RKO (cell line): ENCODE measurements around the gene PROM2.

Source experiments
- DNase-seq: peaks from one replicate; pipeline ENCODE4 v3.0.0-alpha.2; 2016; ENCODE audit warnings: low spot score

PROM2 gene

GRCh38 chr2:95284886-95285541, 10.8 kb downstream of the PROM2 start:
- DNase-seq, result no peak

DNA sequence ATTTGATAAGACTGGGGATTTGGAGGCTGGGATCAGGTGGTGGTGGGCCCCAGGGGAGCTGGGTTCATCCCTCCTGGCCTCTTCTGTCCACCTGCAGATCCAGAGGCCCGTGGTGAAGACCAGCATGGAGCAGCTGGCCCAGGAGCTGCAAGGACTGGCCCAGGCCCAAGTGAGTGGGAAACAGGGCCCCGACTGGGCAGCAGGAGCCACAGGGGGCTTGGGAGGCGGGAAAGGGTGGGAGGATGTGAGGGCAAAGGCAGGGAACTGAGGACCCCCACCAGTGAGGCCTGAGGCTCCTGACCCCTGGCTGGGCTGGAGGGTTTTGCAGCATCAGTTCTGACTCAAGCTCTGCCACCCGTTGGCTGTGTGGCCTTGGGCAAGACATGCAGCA, 11.3 kb downstream of the PROM2 start:
- no peak for DNase-seq

DNA sequence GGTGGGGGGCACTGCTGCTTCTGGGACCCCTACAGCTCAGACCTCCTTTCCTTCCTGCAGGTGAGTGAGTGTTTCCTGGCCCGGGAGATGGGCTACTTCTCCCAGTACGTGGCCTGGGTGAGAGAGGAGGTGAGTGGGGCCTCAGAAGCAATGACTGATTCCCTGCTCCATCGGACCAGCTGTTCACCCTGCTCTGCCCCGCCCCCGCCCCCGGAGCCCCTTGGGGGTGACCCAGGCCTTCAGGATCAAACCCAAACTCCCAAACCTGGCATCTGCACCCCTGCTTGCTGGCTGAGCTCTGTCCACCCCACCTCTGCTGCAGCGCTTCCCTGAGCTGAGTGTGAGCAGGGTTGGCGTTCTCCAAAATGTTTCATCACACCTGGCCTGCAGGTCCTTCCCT, 13.1 kb downstream of the PROM2 start:
- DNase-seq, result no peak

DNA sequence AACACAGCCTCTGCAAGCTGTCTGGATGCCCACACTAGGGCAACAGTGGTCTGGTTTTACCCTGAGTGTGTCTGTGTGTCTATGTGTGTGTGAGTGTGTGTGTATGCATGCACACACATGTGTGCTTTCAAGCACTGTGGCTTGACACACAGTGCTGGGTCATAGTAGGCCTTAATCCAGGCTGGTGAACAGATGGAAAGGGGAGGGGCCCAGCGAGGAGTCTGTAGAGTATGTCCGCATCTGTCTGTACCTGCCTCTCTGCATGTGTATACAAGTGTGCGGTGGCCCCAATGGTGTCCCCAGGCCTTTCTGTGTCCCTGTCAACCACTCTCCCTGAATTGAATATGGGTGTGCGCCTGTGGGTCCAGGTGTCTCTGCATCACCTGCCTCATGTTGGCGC, 13.6 kb downstream of the PROM2 start:
- DNase-seq, result no peak

- DNase-seq, result no peak
Measured at GRCh38 chr2:95289253-95289652, 15.0 kb downstream of the PROM2 start.

GRCh38 chr2:95291222-95291621, 17.0 kb downstream of the PROM2 start:
- DNase-seq, result no peak

- DNase-seq, result no peak
Measured at GRCh38 chr2:95292623-95293260, 18.5 kb downstream of the PROM2 start.

- DNase-seq, result no peak
Measured at GRCh38 chr2:95294579-95295250, 20.5 kb downstream of the PROM2 start.

DNA sequence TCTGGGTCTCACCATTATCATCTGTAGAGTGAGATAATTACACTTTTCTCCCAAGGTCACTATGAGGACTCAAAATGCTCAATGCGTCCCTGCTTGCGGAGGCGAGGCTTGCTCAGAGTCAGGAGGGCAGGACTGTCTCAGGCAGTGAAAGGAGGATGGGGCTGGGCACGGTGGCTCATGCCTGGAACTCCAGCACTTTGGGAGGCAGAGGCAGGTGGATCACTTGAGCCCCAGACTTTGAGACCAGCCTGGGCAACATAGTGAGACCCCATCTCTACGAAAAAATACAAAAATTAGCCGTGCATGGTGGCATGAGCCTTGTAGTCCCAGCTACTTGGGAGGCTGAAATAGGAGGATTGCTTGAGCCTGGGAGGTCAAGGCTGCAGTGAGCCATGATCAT, 21.1 kb downstream of the PROM2 start:
- DNase-seq, result no peak

- DNase-seq, result no peak
Measured at GRCh38 chr2:95296011-95296410, 21.8 kb downstream of the PROM2 start.

DNA sequence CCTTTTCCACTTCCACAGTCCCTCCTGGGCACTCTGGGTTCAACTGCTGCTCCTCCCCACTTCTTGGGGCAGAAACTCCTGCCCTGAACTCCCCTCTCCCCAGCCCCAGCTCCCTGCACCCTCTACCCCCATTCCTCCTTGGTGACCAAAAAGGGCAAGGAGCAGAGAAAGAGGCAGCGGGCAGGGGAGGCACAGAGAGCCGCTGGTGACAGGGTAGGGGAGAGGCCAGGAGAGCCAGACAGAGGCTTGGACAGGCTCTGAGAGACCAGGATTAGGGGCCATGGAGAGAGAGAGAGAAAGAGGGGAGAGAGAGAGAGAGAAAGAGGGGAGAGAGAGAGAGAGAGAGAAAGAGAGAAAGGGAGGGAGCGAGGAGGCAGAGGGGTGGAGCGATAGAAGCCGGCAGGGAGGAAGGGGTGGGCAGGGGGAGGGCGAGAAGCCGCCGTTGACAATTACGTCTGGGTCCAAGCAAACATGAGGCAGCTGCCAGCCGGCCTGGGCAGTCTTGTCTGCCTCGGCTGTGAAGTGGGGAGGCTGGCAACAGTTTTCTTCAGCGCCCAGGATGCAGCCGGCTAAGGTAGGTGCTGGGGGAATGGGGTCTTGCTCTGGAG, 22.7 kb downstream of the PROM2 start, which contains the start of gene KCNIP3:
Gene KCNIP3, plus strand, starts transcription at position 468 of the 608 bp plus-strand sequence. Its CDS starts 92 bp downstream, at position 560.
- DNase-seq, result no peak

- DNase-seq, result no peak
Measured at GRCh38 chr2:95297639-95298395, 23.6 kb downstream of the PROM2 start.

DNA sequence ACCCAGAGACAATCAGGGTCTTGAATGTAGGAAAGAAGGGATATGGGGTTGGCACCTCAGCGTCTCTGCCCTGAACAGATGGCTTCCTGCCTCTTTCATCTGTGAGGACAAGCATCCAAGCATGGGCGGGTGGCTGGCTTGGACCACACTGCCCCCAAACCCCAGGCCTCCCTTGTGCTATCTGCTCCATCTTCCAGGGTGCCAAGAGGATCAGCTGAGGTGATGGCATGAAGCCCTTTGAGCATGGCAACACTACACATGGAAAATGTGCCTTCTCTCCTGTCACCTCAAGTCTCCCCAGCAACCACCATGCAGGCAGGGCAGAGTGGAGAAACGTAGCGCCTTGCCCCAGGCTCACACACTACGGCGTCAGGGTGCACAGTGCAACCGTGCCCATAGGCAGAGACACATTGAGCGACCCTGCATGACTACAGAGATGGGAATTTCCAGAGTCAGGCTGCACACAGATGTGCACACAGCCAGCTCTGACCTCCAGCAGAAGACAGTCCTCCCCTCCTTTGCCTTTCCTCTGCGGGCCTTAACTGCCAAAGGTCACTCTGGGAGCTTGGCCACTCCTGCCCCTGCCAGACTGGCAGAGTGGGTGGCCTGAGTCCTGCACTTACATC, 24.4 kb downstream of the PROM2 start:
- DNase-seq, result no peak

DNA sequence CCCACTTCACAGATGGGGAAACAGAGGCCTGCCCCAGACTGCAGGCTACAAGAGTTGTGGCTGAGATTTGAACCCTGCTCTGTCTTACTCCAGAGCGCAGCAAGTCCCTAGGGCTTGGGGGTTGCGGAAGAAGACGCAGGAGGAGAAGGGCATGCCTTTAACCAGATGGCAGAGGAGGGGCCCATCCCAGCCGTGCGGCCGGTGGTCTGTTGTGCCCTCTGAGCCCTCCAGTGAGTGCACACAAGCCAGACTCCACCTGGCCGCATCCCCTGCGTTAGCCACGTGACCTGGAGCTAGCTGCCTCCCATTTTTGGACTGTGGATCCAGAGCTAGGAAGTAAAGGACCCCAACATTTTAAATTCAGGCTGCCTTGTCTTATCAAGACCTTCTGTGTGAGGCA, 25.7 kb downstream of the PROM2 start:
- no peak for DNase-seq

GRCh38 chr2:95300450-95300849, 26.2 kb downstream of the PROM2 start:
- DNase-seq, result no peak

- DNase-seq, result no peak
Measured at GRCh38 chr2:95301186-95301585, 26.9 kb downstream of the PROM2 start.

GRCh38 chr2:95301876-95302641, 27.8 kb downstream of the PROM2 start:
- no peak for DNase-seq

GRCh38 chr2:95303191-95303919, 29.1 kb downstream of the PROM2 start:
- DNase-seq, result no peak

GRCh38 chr2:95305380-95306061, 31.3 kb downstream of the PROM2 start:
- DNase-seq, result no peak
